Measurements from ENCODE around the gene CNKSR2.

Gene CNKSR2

DNA sequence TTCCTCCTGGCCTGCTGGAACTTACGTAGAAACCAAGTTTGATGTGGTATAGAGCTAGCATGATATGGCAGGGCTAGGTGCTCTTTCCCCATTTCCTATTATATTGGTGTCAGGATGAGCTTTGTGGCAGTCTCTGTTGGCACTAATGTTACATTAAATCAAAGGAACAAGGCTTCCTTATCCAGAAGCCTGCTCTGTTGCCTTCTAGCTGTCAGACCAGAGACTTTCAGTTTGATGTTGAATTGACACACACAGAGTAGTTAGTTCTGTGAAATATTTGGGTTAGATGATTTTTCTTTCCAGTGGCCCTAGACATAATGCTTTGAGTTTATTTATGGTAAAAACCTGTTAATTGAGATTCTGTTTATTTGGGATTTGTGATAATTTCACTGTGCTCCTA, 10.0 kb downstream of the CNKSR2 start:
- no peak for TF ChIP-seq EZH2phosphoT487 (IDR thresholded peaks at IDR 0.05; ENCODE audit: low read length)
- no peak for TF ChIP-seq EZH2 (optimal IDR thresholded peaks at IDR 0.05; ENCODE audit: low read depth, low read length)
- TF ChIP-seq, protein P1, sequence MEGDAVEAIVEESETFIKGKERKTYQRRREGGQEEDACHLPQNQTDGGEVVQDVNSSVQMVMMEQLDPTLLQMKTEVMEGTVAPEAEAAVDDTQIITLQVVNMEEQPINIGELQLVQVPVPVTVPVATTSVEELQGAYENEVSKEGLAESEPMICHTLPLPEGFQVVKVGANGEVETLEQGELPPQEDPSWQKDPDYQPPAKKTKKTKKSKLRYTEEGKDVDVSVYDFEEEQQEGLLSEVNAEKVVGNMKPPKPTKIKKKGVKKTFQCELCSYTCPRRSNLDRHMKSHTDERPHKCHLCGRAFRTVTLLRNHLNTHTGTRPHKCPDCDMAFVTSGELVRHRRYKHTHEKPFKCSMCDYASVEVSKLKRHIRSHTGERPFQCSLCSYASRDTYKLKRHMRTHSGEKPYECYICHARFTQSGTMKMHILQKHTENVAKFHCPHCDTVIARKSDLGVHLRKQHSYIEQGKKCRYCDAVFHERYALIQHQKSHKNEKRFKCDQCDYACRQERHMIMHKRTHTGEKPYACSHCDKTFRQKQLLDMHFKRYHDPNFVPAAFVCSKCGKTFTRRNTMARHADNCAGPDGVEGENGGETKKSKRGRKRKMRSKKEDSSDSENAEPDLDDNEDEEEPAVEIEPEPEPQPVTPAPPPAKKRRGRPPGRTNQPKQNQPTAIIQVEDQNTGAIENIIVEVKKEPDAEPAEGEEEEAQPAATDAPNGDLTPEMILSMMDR (IDR thresholded peaks at IDR 0.05; ENCODE audit: low read length): no peak
- H3K27ac ChIP-seq (ENCODE audit: low read length): no peak overlapping the region
- H3K27me3 ChIP-seq (replicated peaks; ENCODE audit: insufficient read depth, low read length): no peaks in the 10 kb centered on the region
- no peaks in the 10 kb centered on the region for H3K9me3 ChIP-seq (replicated peaks; ENCODE audit: insufficient read depth, low read length)
- no peaks in the 10 kb centered on the region for H3K9me2 ChIP-seq (replicated peaks; ENCODE audit: insufficient read depth, low read length)
- no peak overlapping the region for H3K9ac ChIP-seq (ENCODE audit: low read length)
- H3K4me3 ChIP-seq (ENCODE audit: low read length): no peak overlapping the region
- no peaks in the 10 kb centered on the region for H3K36me3 ChIP-seq (replicated peaks; ENCODE audit: insufficient read depth, low read length)
- no peak overlapping the region for H3K4me2 ChIP-seq (ENCODE audit: low read depth, low read length)
- no peaks in the 10 kb centered on the region for H3F3A ChIP-seq (ENCODE audit: insufficient read depth, low read length)
- no peak overlapping the region for H2AFZ ChIP-seq (ENCODE audit: low read length)
- no peaks in the 10 kb centered on the region for H3K79me2 ChIP-seq (ENCODE audit: low read length)
- H4K20me1 ChIP-seq (ENCODE audit: insufficient read depth, low read length): no peaks in the 10 kb centered on the region
- DNase-seq: no peak
- no peaks in the 10 kb centered on the region for H3K4me1 ChIP-seq (ENCODE audit: low read length)

DNA sequence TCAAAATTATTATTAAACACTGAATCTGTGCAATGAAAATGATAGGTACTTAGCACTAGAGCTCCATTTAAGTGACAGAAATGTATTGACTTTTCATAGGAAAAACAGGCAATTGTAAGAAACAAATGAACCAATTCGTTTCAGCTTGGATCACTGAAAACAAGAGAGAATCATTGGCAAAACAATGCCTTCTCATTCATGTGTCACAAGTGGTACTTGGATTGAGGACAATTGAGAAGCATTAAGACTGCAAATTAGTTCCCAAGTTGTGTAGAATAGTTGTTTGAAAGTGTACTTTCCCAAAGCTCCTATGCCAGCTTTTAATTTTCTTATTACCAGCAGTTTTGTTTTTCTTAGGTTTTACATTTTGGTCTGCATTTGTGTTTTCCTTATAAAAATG, 20.6 kb downstream of the CNKSR2 start:
- Histone ChIP-seq H3K4me3 (ENCODE audit: low read length) (no peak overlapping the region), H3K27me3 (replicated peaks; ENCODE audit: insufficient read depth, low read length) (no peaks in the 10 kb centered on the region), H3K36me3 (replicated peaks; ENCODE audit: insufficient read depth, low read length) (no peaks in the 10 kb centered on the region), H3K9me3 (replicated peaks; ENCODE audit: insufficient read depth, low read length) (no peaks in the 10 kb centered on the region), H3K4me2 (ENCODE audit: low read depth, low read length) (no peak overlapping the region), H4K20me1 (ENCODE audit: insufficient read depth, low read length) (no peaks in the 10 kb centered on the region), H3K9me2 (replicated peaks; ENCODE audit: insufficient read depth, low read length) (no peaks in the 10 kb centered on the region), H3K4me1 (ENCODE audit: low read length) (no peaks in the 10 kb centered on the region), H3K27ac (ENCODE audit: low read length) (no peak overlapping the region), H2AFZ (ENCODE audit: low read length) (no peak overlapping the region), H3K79me2 (ENCODE audit: low read length) (no peaks in the 10 kb centered on the region), H3F3A (ENCODE audit: insufficient read depth, low read length) (no peaks in the 10 kb centered on the region), H3K9ac (ENCODE audit: low read length) (no peak overlapping the region)
- DNase-seq: no peak
- TF ChIP-seq, protein P1 (IDR thresholded peaks at IDR 0.05; ENCODE audit: low read length): no peak
- TF ChIP-seq EZH2phosphoT487 (IDR thresholded peaks at IDR 0.05; ENCODE audit: low read length) (no peak), EZH2 (optimal IDR thresholded peaks at IDR 0.05; ENCODE audit: low read depth, low read length) (no peak)

DNA sequence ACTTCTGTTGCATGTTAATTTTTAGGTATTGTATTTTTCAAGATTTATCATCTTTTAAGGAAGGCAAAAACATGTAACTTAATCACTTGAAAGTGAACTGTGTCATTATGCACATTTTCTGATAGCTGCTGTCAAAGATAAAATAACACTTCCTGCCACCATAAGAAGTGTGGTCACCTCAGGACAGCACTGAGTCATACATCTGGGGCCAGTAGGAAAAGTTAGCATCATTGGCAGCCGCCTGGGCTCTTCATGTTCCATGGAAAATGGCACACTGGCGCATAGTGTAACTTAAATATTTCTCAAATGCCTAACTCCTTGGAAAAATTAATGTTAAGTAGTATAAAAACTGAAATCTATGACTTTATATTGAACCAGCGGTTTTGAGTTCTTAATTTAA, 24.2 kb downstream of the CNKSR2 start:
- Histone ChIP-seq H3K9ac (ENCODE audit: low read length) (no peak overlapping the region), H3K79me2 (ENCODE audit: low read length) (no peaks in the 10 kb centered on the region), H3F3A (ENCODE audit: insufficient read depth, low read length) (no peaks in the 10 kb centered on the region), H3K4me3 (ENCODE audit: low read length) (no peak overlapping the region), H4K20me1 (ENCODE audit: insufficient read depth, low read length) (no peaks in the 10 kb centered on the region), H3K27me3 (replicated peaks; ENCODE audit: insufficient read depth, low read length) (no peaks in the 10 kb centered on the region), H2AFZ (ENCODE audit: low read length) (no peak overlapping the region), H3K4me1 (ENCODE audit: low read length) (no peaks in the 10 kb centered on the region), H3K9me2 (replicated peaks; ENCODE audit: insufficient read depth, low read length) (no peaks in the 10 kb centered on the region), H3K27ac (ENCODE audit: low read length) (no peak overlapping the region), H3K36me3 (replicated peaks; ENCODE audit: insufficient read depth, low read length) (no peaks in the 10 kb centered on the region), H3K9me3 (replicated peaks; ENCODE audit: insufficient read depth, low read length) (no peaks in the 10 kb centered on the region), H3K4me2 (ENCODE audit: low read depth, low read length) (no peak overlapping the region)
- DNase-seq: no peak
- TF ChIP-seq, protein P1 (IDR thresholded peaks at IDR 0.05; ENCODE audit: low read length): no peak
- TF ChIP-seq EZH2phosphoT487 (IDR thresholded peaks at IDR 0.05; ENCODE audit: low read length) (no peak), EZH2 (optimal IDR thresholded peaks at IDR 0.05; ENCODE audit: low read depth, low read length) (no peak)
